HEK293 (cell line): ENCODE measurements around the gene ESPNL.

ENCODE experiments used
- CTCF ChIA-PET: fragments of 350-600 bp; formaldehyde crosslinking; extraction: SDS; loops from one replicate; lab custom pipeline; 2021; ENCODE audit warnings: antibody characterized with exemption; lab: Yijun Ruan, JAX
- POLR2A ChIA-PET: fragments of 300-600 bp; formaldehyde crosslinking; extraction: SDS; loops from one replicate; lab custom pipeline; 2020; ENCODE audit warnings: antibody characterized with exemption, inconsistent platforms; lab: Yijun Ruan, JAX
- H3K27ac ChIP-seq: fragments of 200-500 bp; sonication (Bioruptor generic); 2 replicates; pipeline ENCODE4 v1.5.1; 2014; ENCODE audit warnings: low read depth, low read length, control low read depth, inconsistent platforms; ENCODE audit errors: extremely low read depth
- H3K36me3 ChIP-seq, 2 experiments: fragments of 200-500 bp in 1 of 2; sonication (Bioruptor generic) in 1 of 2; 1 replicate in 1 of 2; 2 replicates in 1 of 2; pipeline ENCODE4 v1.5.1; 2014 to 2017; ENCODE audit warnings: inconsistent platforms in 2 of 2, low read length in 2 of 2; ENCODE audit not compliant: control insufficient read depth in 2 of 2, insufficient read depth in 1 of 2
- H3K4me1 ChIP-seq: fragments of 200-500 bp; sonication (Bioruptor generic); 2 replicates; pipeline ENCODE4 v1.5.1; 2014; ENCODE audit warnings: mild to moderate bottlenecking, low read length, inconsistent platforms; ENCODE audit not compliant: control insufficient read depth, insufficient read depth
- H3K4me3 ChIP-seq: 2 replicates; pipeline ENCODE4 v1.5.1; 2011; ENCODE audit warnings: low read depth, mild to moderate bottlenecking, control low read depth, low read length, moderate library complexity
- H3K9me3 ChIP-seq: fragments of 200-500 bp; sonication (Bioruptor generic); 2 replicates; pipeline ENCODE4 v1.5.1; 2014; ENCODE audit warnings: low read depth, low read length, inconsistent platforms; ENCODE audit not compliant: control insufficient read depth, insufficient read depth
- GLIS2 ChIP-seq: fragments of 450-650 bp; formaldehyde crosslinking; IDR thresholded peaks from 2 replicates; pipeline ENCODE4 v1.5.1; 2016; ENCODE audit warnings: missing biosample characterization, missing genetic modification characterization
- HIC1 ChIP-seq: fragments of 450-650 bp; formaldehyde crosslinking; IDR thresholded peaks from 2 replicates; pipeline ENCODE4 v1.5.1; 2016; ENCODE audit warnings: missing biosample characterization, missing genetic modification characterization
- HOXD13 ChIP-seq: sonication (generic); formaldehyde crosslinking; IDR thresholded peaks from 2 replicates; pipeline ENCODE4 v1.8.0; 2022; ENCODE audit warnings: missing genetic modification reagents, borderline replicate concordance
- KLF9 ChIP-seq: fragments of 450-650 bp; formaldehyde crosslinking; IDR thresholded peaks from 2 replicates; pipeline ENCODE4 v1.5.1; 2016; ENCODE audit warnings: missing biosample characterization, missing genetic modification characterization, low read depth
- PRDM6 ChIP-seq: fragments of 450-650 bp; formaldehyde crosslinking; IDR thresholded peaks from 2 replicates; pipeline ENCODE4 v1.5.1; 2017; ENCODE audit warnings: missing biosample characterization, missing genetic modification characterization
- WT1 ChIP-seq: fragments of 450-650 bp; formaldehyde crosslinking; IDR thresholded peaks from 2 replicates; pipeline ENCODE4 v1.5.1; 2016; ENCODE audit warnings: missing biosample characterization, missing genetic modification characterization
- ZBTB48 ChIP-seq: fragments of 450-650 bp; formaldehyde crosslinking; IDR thresholded peaks from 2 replicates; pipeline ENCODE4 v1.5.1; 2016; ENCODE audit warnings: missing biosample characterization, missing genetic modification characterization
- ZBTB7A ChIP-seq: fragments of 450-650 bp; formaldehyde crosslinking; IDR thresholded peaks from 2 replicates; pipeline ENCODE4 v1.5.1; 2016; ENCODE audit warnings: low read depth, missing biosample characterization, missing genetic modification characterization
- ZNF10 ChIP-seq: fragments of 450-650 bp; formaldehyde crosslinking; IDR thresholded peaks from 2 replicates; pipeline ENCODE4 v1.5.1; 2017; ENCODE audit warnings: missing biosample characterization, missing genetic modification characterization
- ZNF133 ChIP-seq: fragments of 450-650 bp; formaldehyde crosslinking; IDR thresholded peaks from 2 replicates; pipeline ENCODE4 v1.5.1; 2016; ENCODE audit warnings: missing biosample characterization, missing genetic modification characterization
- ZNF214 ChIP-seq: fragments of 450-650 bp; formaldehyde crosslinking; IDR thresholded peaks from 2 replicates; pipeline ENCODE4 v1.5.1; 2017; ENCODE audit warnings: missing biosample characterization, mild to moderate bottlenecking, missing genetic modification characterization, borderline replicate concordance
- ZNF274 ChIP-seq, 2 experiments: fragments of 200-500 bp in 1 of 2; fragments of 450-650 bp in 1 of 2; sonication (Bioruptor generic) in 1 of 2; formaldehyde crosslinking in 1 of 2; IDR thresholded peaks; 2 replicates each; pipeline versions ENCODE4 v1.5.1 to v1.6.1; 2014 to 2016; ENCODE audit warnings: borderline replicate concordance in 1 of 2, inconsistent platforms in 1 of 2, low read length in 1 of 2, missing biosample characterization in 1 of 2, missing genetic modification characterization in 1 of 2
- ZNF37A ChIP-seq: fragments of 450-650 bp; IDR thresholded peaks from 2 replicates; pipeline ENCODE4 v1.5.1; 2018; ENCODE audit warnings: missing biosample characterization, missing genetic modification characterization
- ZNF513 ChIP-seq: fragments of 450-650 bp; IDR thresholded peaks from 2 replicates; pipeline ENCODE4 v1.5.1; 2018; ENCODE audit warnings: missing biosample characterization, missing genetic modification characterization
- ZNF514 ChIP-seq: fragments of 450-650 bp; formaldehyde crosslinking; IDR thresholded peaks from 2 replicates; pipeline ENCODE4 v1.5.1; 2016; ENCODE audit warnings: missing biosample characterization, missing genetic modification characterization
- ZNF544 ChIP-seq: fragments of 450-650 bp; formaldehyde crosslinking; IDR thresholded peaks from 2 replicates; pipeline ENCODE4 v1.5.0; 2017; ENCODE audit warnings: missing biosample characterization, missing genetic modification characterization
- ZNF561 ChIP-seq: fragments of 450-650 bp; IDR thresholded peaks from 2 replicates; pipeline ENCODE4 v1.5.1; 2018; ENCODE audit warnings: missing biosample characterization, missing genetic modification characterization, borderline replicate concordance
- ZNF664 ChIP-seq: fragments of 450-650 bp; formaldehyde crosslinking; IDR thresholded peaks from 2 replicates; pipeline ENCODE4 v1.5.1; 2016; ENCODE audit warnings: missing biosample characterization, missing genetic modification characterization
- ZNF76 ChIP-seq: fragments of 450-650 bp; formaldehyde crosslinking; IDR thresholded peaks from 2 replicates; pipeline ENCODE4; 2016; ENCODE audit warnings: low read depth, missing biosample characterization, missing genetic modification characterization, borderline replicate concordance
- ZSCAN16 ChIP-seq: fragments of 450-650 bp; formaldehyde crosslinking; IDR thresholded peaks from 2 replicates; pipeline ENCODE4 v1.5.1; 2016; ENCODE audit warnings: missing biosample characterization, missing genetic modification characterization
- ZSCAN18 ChIP-seq: fragments of 450-650 bp; formaldehyde crosslinking; IDR thresholded peaks from 2 replicates; pipeline ENCODE4 v1.5.1; 2016; ENCODE audit warnings: missing biosample characterization, missing genetic modification characterization

ESPNL gene

GRCh38 chr2:238092486-238093035 lies 7.6 kb upstream of the ESPNL start:
- TF ChIP-seq PRDM6 (tag by site-specific recombination) (no peak), KLF9 (tag by site-specific recombination) (no peak), HOXD13 (CRISPR knock-in tag) (no peak), ZNF214 (tag by site-specific recombination) (no peak)
- Histone ChIP-seq H3K36me3 (peaks cover 0 to 16% of the 10 kb centered on the region in 2 experiments; a peak in 2 of 3 replicates), H3K4me1 (no peaks in the 10 kb centered on the region), H3K4me3 (no peak overlapping the region), H3K27ac (no peak overlapping the region), H3K9me3 (no peaks in the 10 kb centered on the region)
- ChIA-PET CTCF (no interaction called here), POLR2A (no interaction called here)

- Histone ChIP-seq H3K4me3 (no peak overlapping the region), H3K27ac (no peak overlapping the region), H3K36me3 (peaks cover 0 to 16% of the 10 kb centered on the region in 2 experiments; a peak in 2 of 3 replicates), H3K4me1 (no peaks in the 10 kb centered on the region), H3K9me3 (no peaks in the 10 kb centered on the region)
- TF ChIP-seq HIC1 (tag by site-specific recombination) = no peak
- CTCF ChIA-PET = interaction anchor here (0.5 kb wide), 1 partner anchor 440 kb away, joined by 3 read pairs; no protein-coding TSS in a partner anchor
- POLR2A ChIA-PET = no interaction called here
These were observed 6.7 kb upstream of the ESPNL start for GRCh38 chr2:238093181-238094140.

- POLR2A ChIA-PET = no interaction called here
- CTCF ChIA-PET = interaction anchor here (0.6 to 0.7 kb wide), 2 partner anchors 282 to 1041 kb away, joined by 3 read pairs; no protein-coding TSS in a partner anchor
- Histone ChIP-seq H3K27ac (no peak overlapping the region), H3K4me1 (no peaks in the 10 kb centered on the region), H3K36me3 (peaks cover 0 to 16% of the 10 kb centered on the region in 2 experiments; a peak in 2 of 3 replicates), H3K4me3 (no peak overlapping the region), H3K9me3 (no peaks in the 10 kb centered on the region)
- TF ChIP-seq ZNF664 (tag by site-specific recombination) = no peak
- TF ChIP-seq ZNF10 (tag by site-specific recombination) = no peak
- no peak for TF ChIP-seq ZSCAN16 (tag by site-specific recombination)
- TF ChIP-seq WT1 (tag by site-specific recombination) = no peak
- TF ChIP-seq ZNF513 (tag by site-specific recombination) = no peak
- TF ChIP-seq ZNF544 (tag by site-specific recombination) = no peak
- TF ChIP-seq ZBTB7A (tag by site-specific recombination) = no peak
- no peak for TF ChIP-seq GLIS2 (tag by site-specific recombination)
- TF ChIP-seq ZNF561 (tag by site-specific recombination) = no peak
- no peak for TF ChIP-seq ZNF133
- TF ChIP-seq ZNF514 (tag by site-specific recombination) = no peak
- TF ChIP-seq ZNF37A (tag by site-specific recombination) = no peak
- no peak for TF ChIP-seq ZNF274 (IDR thresholded peaks at IDR 0.05; ENCODE audit: low read length)
- TF ChIP-seq ZNF274 (tag by site-specific recombination; IDR thresholded peaks at IDR 0.05; ENCODE audit: borderline replicate concordance) = no peak
- no peak for TF ChIP-seq ZNF76 (tag by site-specific recombination)
- TF ChIP-seq ZBTB48 (tag by site-specific recombination) = no peak
- TF ChIP-seq ZSCAN18 (tag by site-specific recombination) = no peak
These were observed 5.6 kb upstream of the ESPNL start for GRCh38 chr2:238094438-238095022.
